ENCODE data around the gene RRP15. TPM values are rescaled to one million over a fixed set of nuclear protein-coding genes. Genes with fewer than 3 reads are reported as not detected.

Gene RRP15, protein sequence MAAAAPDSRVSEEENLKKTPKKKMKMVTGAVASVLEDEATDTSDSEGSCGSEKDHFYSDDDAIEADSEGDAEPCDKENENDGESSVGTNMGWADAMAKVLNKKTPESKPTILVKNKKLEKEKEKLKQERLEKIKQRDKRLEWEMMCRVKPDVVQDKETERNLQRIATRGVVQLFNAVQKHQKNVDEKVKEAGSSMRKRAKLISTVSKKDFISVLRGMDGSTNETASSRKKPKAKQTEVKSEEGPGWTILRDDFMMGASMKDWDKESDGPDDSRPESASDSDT
- total RNA-seq (2011; cell fraction: chromatin; rRNA removed; ENCODE audit: low replicate concordance): 7.8 and 25.2 TPM in 2 replicates
- 4.5 TPM in 2 replicates for total RNA-seq (2011; cell fraction: nucleolus; rRNA removed)
- 10.2 and 16.1 TPM in 2 replicates for total RNA-seq (2011; cell fraction: nucleoplasm; rRNA removed)
- total RNA-seq (2014; rRNA removed) (14.8 and 17.5 TPM in 2 replicates), total RNA-seq (2014; rRNA removed; fragmentation: Illumina TruSeq; extraction: Trizol) (58.1 and 72.6 TPM in 2 replicates), total RNA-seq (2015; rRNA removed; fragmentation: Illumina TruSeq; extraction: Trizol) (35.8 and 36.9 TPM in 2 replicates), total RNA-seq (2021) (42.1 and 42.9 TPM in 2 replicates), polyA plus RNA-seq (2011; rRNA removed) (6.5 and 9.5 TPM in 2 replicates), polyA plus RNA-seq (2014; fragmentation: Illumina TruSeq; extraction: Trizol) (16.0 and 20.1 TPM in 2 replicates), polyA plus RNA-seq (2014; fragmentation: Nextera tagmentation; extraction: Ambion mirVana) (10 to 100 TPM; 29.3 to 54.8 TPM), polyA plus RNA-seq (2014; rRNA removed) (9.2 and 12.5 TPM in 2 replicates), polyA minus RNA-seq (2011; rRNA and poly(A)+ RNA removed) (15.9 and 16.6 TPM in 2 replicates), Bru-seq, nascent RNA (percentile 91 among the genes with signal in this experiment), BruChase-seq, experiment 1, labeled RNA remaining after a 2-hour chase (percentile 84 among the genes with signal in this experiment), BruChase-seq, experiment 2, labeled RNA remaining after a 6-hour chase (percentile 80 among the genes with signal in this experiment)
- 1.2 and 2.4 TPM in 2 replicates for polyA plus RNA-seq (2011; cell fraction: cytosol; rRNA removed)
- polyA plus RNA-seq (2011; cell fraction: nucleus; rRNA removed): 2.6 and 2.9 TPM in 2 replicates
- 10.1 and 17.9 TPM in 2 replicates for polyA plus RNA-seq (2012)
- 3.5 and 7.6 TPM in 2 replicates for polyA minus RNA-seq (2011; cell fraction: cytosol; rRNA and poly(A)+ RNA removed)
- 5.8 and 13.2 TPM in 2 replicates for polyA minus RNA-seq (2011; cell fraction: nucleus; rRNA and poly(A)+ RNA removed)
- long read RNA-seq, experiment 1, full-length matches to known transcripts: 126 of 166 reads
- long read RNA-seq, experiment 1, partial matches to known transcripts: 18 of 166 reads
- long read RNA-seq, experiment 1, other reads (novel, unspliced or antisense): 22 of 166 reads
- long read RNA-seq, experiment 2, full-length matches to known transcripts: 20 of 41 reads
- long read RNA-seq, experiment 2, partial matches to known transcripts: 12 of 41 reads
- long read RNA-seq, experiment 2, other reads (novel, unspliced or antisense): 9 of 41 reads
- long read RNA-seq, experiment 3, full-length matches to known transcripts: 45 of 70 reads
- long read RNA-seq, experiment 3, partial matches to known transcripts: 4 of 70 reads
- long read RNA-seq, experiment 3, other reads (novel, unspliced or antisense): 21 of 70 reads

DNA sequence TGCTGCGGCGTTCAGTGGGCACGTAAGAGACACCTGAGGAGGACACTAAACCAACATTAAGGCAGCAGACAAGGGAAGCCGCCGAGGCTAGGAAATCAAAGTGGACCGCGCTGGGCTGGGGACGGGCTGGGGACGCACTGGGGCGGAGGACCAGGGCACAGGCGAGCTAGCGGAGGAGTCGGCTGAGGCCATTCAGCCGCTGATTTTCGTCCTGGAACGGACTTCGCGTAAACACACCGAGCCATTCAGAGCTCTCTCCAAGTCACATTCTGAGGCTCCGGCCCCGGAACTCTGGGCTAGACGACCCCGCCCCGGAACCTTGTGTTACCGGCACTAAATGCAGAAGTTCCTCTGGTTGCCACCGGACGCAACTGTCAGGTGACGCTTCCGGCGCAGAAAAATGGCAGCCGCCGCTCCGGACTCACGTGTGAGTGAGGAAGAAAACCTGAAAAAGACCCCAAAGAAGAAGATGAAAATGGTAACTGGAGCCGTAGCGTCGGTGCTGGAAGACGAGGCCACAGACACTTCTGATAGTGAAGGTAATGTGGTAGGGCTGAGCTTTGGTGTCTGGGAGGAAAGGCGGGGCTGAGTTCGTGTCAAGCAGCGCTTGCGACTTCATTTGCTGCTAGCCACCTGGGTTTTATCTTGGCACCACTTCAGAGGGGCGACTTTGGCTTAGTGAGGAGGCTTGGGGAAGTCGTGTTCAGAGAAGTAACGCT lies at the start of gene RRP15:
Gene RRP15 (plus strand): TSS at position 377 of the 719 bp plus-strand sequence. CDS start 24 bp downstream, at position 401.
- H3K9me3 ChIP-seq (replicated peaks; ENCODE audit: control insufficient read depth, insufficient read depth, low read depth, low read length): 0 out of 2 replicates have a peak, but pooled peaks cover 6% of the 10 kb centered on the region
- peaks cover 22% of the 10 kb centered on the region for H3K36me3 ChIP-seq (ENCODE audit: control insufficient read depth, insufficient read depth, low read length)
- CTCF ChIA-PET (ENCODE audit: low intra/inter-chr PET ratio): no interaction called here
- POLR2A ChIA-PET: interaction anchor here (0.6 to 1.0 kb wide), 9 partner anchors 10 to 597 kb away, joined by 3 to 6 read pairs (median 3); no protein-coding TSS in a partner anchor
- peak within 1 kb of the TSS; percentile 100 for H3K4me2 ChIP-seq (ENCODE audit: insufficient read depth, low read length)
- peak; percentile 72 for FAIRE-seq
- peak; percentile 98 for ATAC-seq
- H3K9ac ChIP-seq (ENCODE audit: insufficient read depth in 1 of 2, low read depth in 2 of 2, low read length in 2 of 2): peak within 1 kb of the TSS; percentile 89 to 96
- WGBS (ENCODE audit: insufficient coverage, low coverage, missing lambda C conversion rate): 7% methylated on average over 45 of the region's 45 CpGs
- H3K4me1 ChIP-seq (replicated peaks in 1 of 2; ENCODE audit: control insufficient read depth in 2 of 2, insufficient read depth in 2 of 2, low read length in 2 of 2): peaks cover 7% of the 10 kb centered on the region in 2 experiments; a peak in 4 of 5 replicates
- in situ Hi-C loops (cut with MboI): no loop called here
- H2AFZ ChIP-seq (ENCODE audit: low read depth, low read length): peak within 1 kb of the TSS; percentile 99
- no peaks in the 10 kb centered on the region for H4K20me1 ChIP-seq (replicated peaks; ENCODE audit: control insufficient read depth, insufficient read depth, low read length)
- H3K79me2 ChIP-seq (ENCODE audit: control insufficient read depth, insufficient read depth, low read length): peaks cover 50% of the 10 kb centered on the region
- H3K27ac ChIP-seq (ENCODE audit: extremely low read depth, low read depth, low read length): peak within 1 kb of the TSS; percentile 83
- no peaks in the 10 kb centered on the region for H3K9me1 ChIP-seq (ENCODE audit: control insufficient read depth, insufficient read depth, low read length)
- H3K27me3 ChIP-seq (ENCODE audit: control insufficient read depth in 2 of 2, insufficient read depth in 2 of 2, low read length in 2 of 2): no peaks in the 10 kb centered on the region
- peak within 1 kb of the TSS; percentile 93 for H3K4me3 ChIP-seq
- intact Hi-C loops (cut with micrococcal nuclease): no loop called here
- peak; percentile 85 to 95 (median 87) for DNase-seq (ENCODE audit: extremely low read depth in 1 of 4, low spot score in 3 of 4)
- no TSS peak for BruUV-seq (replicated peaks)
- TF ChIP-seq ZNF347 (CRISPR knock-in tag; IDR thresholded peaks at IDR 0.05; ENCODE audit: low read depth) (no peak), FOXP1 (CRISPR knock-in tag; IDR thresholded peaks at IDR 0.05) (peak; percentile 86), KLF13 (tag; IDR thresholded peaks at IDR 0.05; ENCODE audit: borderline replicate concordance, low read depth) (peak; percentile 83), GABPA (tag; conservative IDR thresholded peaks at IDR 0.05; ENCODE audit: low read depth) (peak; percentile 100), CBX1 (IDR thresholded peaks at IDR 0.05; ENCODE audit: low read depth) (peak; percentile 87; the same call in 1 of the 2 replicates), CAMTA2 (CRISPR knock-in tag; conservative IDR thresholded peaks at IDR 0.05) (no peak), ZFP36 (IDR thresholded peaks at IDR 0.05; ENCODE audit: low read depth, low read length, partially characterized antibody) (peak; percentile 35), KHSRP (IDR thresholded peaks at IDR 0.05) (0 out of 2 replicates have a peak, but pooled peaks have one; percentile 18), ZC3H11A (IDR thresholded peaks at IDR 0.05; ENCODE audit: low read depth, low read length) (peak; percentile 93), ETV6 (IDR thresholded peaks at IDR 0.05; ENCODE audit: borderline replicate concordance in 1 of 2, low read depth in 2 of 2, low read length in 1 of 2) (no peak), ETV6 (CRISPR knock-in tag; IDR thresholded peaks at IDR 0.05; ENCODE audit: borderline replicate concordance) (0 out of 2 replicates have a peak, but pooled peaks have one; percentile 45)
- TF ChIP-seq, protein P1, sequence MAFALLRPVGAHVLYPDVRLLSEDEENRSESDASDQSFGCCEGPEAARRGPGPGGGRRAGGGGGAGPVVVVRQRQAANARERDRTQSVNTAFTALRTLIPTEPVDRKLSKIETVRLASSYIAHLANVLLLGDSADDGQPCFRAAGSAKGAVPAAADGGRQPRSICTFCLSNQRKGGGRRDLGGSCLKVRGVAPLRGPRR (CRISPR knock-in tag; IDR thresholded peaks at IDR 0.05): no peak
- TF ChIP-seq, protein P2, sequence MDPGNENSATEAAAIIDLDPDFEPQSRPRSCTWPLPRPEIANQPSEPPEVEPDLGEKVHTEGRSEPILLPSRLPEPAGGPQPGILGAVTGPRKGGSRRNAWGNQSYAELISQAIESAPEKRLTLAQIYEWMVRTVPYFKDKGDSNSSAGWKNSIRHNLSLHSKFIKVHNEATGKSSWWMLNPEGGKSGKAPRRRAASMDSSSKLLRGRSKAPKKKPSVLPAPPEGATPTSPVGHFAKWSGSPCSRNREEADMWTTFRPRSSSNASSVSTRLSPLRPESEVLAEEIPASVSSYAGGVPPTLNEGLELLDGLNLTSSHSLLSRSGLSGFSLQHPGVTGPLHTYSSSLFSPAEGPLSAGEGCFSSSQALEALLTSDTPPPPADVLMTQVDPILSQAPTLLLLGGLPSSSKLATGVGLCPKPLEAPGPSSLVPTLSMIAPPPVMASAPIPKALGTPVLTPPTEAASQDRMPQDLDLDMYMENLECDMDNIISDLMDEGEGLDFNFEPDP (CRISPR knock-in tag; IDR thresholded peaks at IDR 0.05): no peak
- TF ChIP-seq, protein P3, sequence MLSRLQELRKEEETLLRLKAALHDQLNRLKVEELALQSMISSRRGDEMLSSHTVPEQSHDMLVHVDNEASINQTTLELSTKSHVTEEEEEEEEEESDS (CRISPR knock-in tag; IDR thresholded peaks at IDR 0.05): no peak

All from K562 (cell line).